Hepatocyte (in vitro differentiated cells): Measurements from ENCODE around the gene POLR2L.

Experiments
- EZH2 ChIP-seq: fragments of 200-600 bp; sonication (generic); IDR thresholded peaks from 2 replicates; pipeline ENCODE4 v1.6.1; 2016; ENCODE audit warnings: antibody characterized with exemption, mild to moderate bottlenecking, borderline replicate concordance
- TF ChIP-seq, protein P1 (sequence below): fragments of 200-600 bp; sonication (generic); IDR thresholded peaks from 2 replicates; pipeline ENCODE4 v1.5.1; 2016; ENCODE audit warnings: antibody characterized with exemption, mild to moderate bottlenecking; ENCODE audit not compliant: poor library complexity

DNA sequence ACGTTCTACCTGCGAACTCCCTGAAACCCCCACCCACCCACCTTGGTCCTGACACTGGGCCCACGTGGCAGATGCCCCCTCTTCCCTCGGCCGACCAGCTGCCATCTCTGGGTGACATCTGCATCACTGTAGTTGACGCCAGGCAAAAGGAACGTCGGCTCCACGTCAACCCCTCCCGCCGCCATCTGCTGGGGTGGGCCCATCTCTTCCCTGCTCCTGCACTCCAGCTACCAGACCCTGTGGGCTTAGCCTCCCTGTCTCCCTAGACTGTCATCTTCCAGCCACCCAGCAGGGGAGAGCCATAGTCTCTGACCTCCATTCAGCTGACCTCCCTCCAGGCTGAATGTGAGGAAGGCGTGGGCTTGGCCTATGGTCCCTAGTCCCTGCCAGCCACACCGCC is 46.9 kb upstream of the POLR2L start:
- TF ChIP-seq, protein P1, sequence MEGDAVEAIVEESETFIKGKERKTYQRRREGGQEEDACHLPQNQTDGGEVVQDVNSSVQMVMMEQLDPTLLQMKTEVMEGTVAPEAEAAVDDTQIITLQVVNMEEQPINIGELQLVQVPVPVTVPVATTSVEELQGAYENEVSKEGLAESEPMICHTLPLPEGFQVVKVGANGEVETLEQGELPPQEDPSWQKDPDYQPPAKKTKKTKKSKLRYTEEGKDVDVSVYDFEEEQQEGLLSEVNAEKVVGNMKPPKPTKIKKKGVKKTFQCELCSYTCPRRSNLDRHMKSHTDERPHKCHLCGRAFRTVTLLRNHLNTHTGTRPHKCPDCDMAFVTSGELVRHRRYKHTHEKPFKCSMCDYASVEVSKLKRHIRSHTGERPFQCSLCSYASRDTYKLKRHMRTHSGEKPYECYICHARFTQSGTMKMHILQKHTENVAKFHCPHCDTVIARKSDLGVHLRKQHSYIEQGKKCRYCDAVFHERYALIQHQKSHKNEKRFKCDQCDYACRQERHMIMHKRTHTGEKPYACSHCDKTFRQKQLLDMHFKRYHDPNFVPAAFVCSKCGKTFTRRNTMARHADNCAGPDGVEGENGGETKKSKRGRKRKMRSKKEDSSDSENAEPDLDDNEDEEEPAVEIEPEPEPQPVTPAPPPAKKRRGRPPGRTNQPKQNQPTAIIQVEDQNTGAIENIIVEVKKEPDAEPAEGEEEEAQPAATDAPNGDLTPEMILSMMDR = no peak
- no peak for TF ChIP-seq EZH2
